ENCODE measurements around the gene PRIMPOL. TPM values are rescaled to one million over a fixed set of nuclear protein-coding genes. Genes with fewer than 3 reads are reported as not detected.

PRIMPOL gene
- total and polyA plus RNA-seq, 2 experiments from 2014 or later = 18.5 to 30.1 TPM

- Histone ChIP-seq H3K27me3 (no peaks in the 10 kb centered on the region), H3K4me3 (no peak overlapping the region), H3K36me3 (peaks cover 3% of the 10 kb centered on the region), H3K4me1 (ENCODE audit: low read depth) (no peaks in the 10 kb centered on the region), H3K9me3 (ENCODE audit: low read depth) (no peaks in the 10 kb centered on the region), H3K27ac (no peak overlapping the region)
- TF ChIP-seq, protein P1, sequence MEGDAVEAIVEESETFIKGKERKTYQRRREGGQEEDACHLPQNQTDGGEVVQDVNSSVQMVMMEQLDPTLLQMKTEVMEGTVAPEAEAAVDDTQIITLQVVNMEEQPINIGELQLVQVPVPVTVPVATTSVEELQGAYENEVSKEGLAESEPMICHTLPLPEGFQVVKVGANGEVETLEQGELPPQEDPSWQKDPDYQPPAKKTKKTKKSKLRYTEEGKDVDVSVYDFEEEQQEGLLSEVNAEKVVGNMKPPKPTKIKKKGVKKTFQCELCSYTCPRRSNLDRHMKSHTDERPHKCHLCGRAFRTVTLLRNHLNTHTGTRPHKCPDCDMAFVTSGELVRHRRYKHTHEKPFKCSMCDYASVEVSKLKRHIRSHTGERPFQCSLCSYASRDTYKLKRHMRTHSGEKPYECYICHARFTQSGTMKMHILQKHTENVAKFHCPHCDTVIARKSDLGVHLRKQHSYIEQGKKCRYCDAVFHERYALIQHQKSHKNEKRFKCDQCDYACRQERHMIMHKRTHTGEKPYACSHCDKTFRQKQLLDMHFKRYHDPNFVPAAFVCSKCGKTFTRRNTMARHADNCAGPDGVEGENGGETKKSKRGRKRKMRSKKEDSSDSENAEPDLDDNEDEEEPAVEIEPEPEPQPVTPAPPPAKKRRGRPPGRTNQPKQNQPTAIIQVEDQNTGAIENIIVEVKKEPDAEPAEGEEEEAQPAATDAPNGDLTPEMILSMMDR (IDR thresholded peaks at IDR 0.05; ENCODE audit: low read depth, low read length) = no peak
- peak in 1 of 2 donors; percentile 37 for DNase-seq (ENCODE audit: low read depth in 1 of 2, low spot score in 1 of 2)
Measured at GRCh38 chr4:184668511-184669114, 19.1 kb downstream of the PRIMPOL start.

GRCh38 chr4:184669251-184669650, 19.7 kb downstream of the PRIMPOL start:
- H3K4me1 ChIP-seq (ENCODE audit: low read depth) = no peaks in the 10 kb centered on the region
- DNase-seq (ENCODE audit: low read depth in 1 of 2, low spot score in 1 of 2) = no peak
- no peaks in the 10 kb centered on the region for H3K9me3 ChIP-seq (ENCODE audit: low read depth)
- H3K4me3 ChIP-seq = no peak overlapping the region
- H3K27ac ChIP-seq = no peak overlapping the region
- peaks cover 3% of the 10 kb centered on the region for H3K36me3 ChIP-seq
- H3K27me3 ChIP-seq = no peaks in the 10 kb centered on the region
- TF ChIP-seq, protein P1 (IDR thresholded peaks at IDR 0.05; ENCODE audit: low read depth, low read length) = no peak

DNA sequence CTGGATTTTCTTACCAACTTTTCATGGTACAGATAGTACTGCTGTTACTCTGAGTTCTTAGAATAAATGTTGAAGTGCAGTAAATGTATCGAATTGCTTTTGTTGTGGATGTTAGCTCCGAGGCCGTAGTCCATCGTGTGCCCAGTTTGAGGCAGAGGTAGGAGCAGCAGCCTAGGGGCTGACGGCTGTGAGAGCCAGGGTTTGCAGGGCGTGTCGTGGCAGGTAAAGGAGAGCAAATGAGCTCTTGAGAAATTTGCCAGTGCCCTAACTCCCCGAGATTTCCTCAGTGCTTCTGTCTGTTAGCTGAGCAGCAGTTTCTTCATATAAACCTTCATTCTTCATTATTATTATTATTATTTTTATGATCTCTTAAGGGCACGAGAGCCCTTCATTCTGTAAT, 21.6 kb downstream of the PRIMPOL start:
- TF ChIP-seq, protein P1 (IDR thresholded peaks at IDR 0.05; ENCODE audit: low read depth, low read length) = no peak
- H3K27me3 ChIP-seq = no peaks in the 10 kb centered on the region
- peaks cover 8% of the 10 kb centered on the region for H3K36me3 ChIP-seq
- H3K4me3 ChIP-seq = no peak overlapping the region
- no peaks in the 10 kb centered on the region for H3K4me1 ChIP-seq (ENCODE audit: low read depth)
- no peaks in the 10 kb centered on the region for H3K9me3 ChIP-seq (ENCODE audit: low read depth)
- DNase-seq (ENCODE audit: low read depth in 1 of 2, low spot score in 1 of 2) = no peak
- H3K27ac ChIP-seq = no peak overlapping the region

GRCh38 chr4:184672741-184673140, 23.2 kb downstream of the PRIMPOL start:
- H3K9me3 ChIP-seq (ENCODE audit: low read depth) = no peaks in the 10 kb centered on the region
- no peak overlapping the region for H3K27ac ChIP-seq
- H3K4me1 ChIP-seq (ENCODE audit: low read depth) = no peaks in the 10 kb centered on the region
- DNase-seq (ENCODE audit: low read depth in 1 of 2, low spot score in 1 of 2) = no peak
- H3K36me3 ChIP-seq = peaks cover 8% of the 10 kb centered on the region
- TF ChIP-seq, protein P1 (IDR thresholded peaks at IDR 0.05; ENCODE audit: low read depth, low read length) = no peak
- H3K4me3 ChIP-seq = no peak overlapping the region
- H3K27me3 ChIP-seq = no peaks in the 10 kb centered on the region

DNA sequence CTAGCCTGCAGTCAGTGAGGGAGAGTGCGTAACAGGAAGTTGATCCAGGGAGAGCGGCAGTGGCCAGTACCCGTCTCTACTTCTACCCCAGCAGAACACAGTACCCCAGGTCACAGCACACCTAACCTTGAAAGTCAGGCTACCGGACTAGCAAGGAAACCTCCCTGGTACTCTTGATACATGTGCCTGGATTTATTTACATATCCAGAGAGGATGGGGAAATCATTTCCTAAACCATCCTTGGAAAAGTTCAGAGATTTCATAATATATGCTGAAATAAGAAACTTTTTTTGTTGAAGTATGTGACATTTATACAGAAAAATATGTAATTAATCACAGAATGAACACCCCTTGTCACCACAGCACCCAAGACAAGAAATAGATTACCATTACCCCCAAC, 24.5 kb downstream of the PRIMPOL start:
- Histone ChIP-seq H3K4me3 (no peak overlapping the region), H3K4me1 (ENCODE audit: low read depth) (no peaks in the 10 kb centered on the region), H3K36me3 (peaks cover 8% of the 10 kb centered on the region), H3K9me3 (ENCODE audit: low read depth) (no peaks in the 10 kb centered on the region), H3K27ac (no peak overlapping the region), H3K27me3 (no peaks in the 10 kb centered on the region)
- DNase-seq (ENCODE audit: low read depth in 1 of 2, low spot score in 1 of 2) = no peak
- TF ChIP-seq, protein P1 (IDR thresholded peaks at IDR 0.05; ENCODE audit: low read depth, low read length) = no peak

All from cardiac muscle cell (in vitro differentiated cells and primary cell).